ENCODE data around the gene VEGFA.

DNA sequence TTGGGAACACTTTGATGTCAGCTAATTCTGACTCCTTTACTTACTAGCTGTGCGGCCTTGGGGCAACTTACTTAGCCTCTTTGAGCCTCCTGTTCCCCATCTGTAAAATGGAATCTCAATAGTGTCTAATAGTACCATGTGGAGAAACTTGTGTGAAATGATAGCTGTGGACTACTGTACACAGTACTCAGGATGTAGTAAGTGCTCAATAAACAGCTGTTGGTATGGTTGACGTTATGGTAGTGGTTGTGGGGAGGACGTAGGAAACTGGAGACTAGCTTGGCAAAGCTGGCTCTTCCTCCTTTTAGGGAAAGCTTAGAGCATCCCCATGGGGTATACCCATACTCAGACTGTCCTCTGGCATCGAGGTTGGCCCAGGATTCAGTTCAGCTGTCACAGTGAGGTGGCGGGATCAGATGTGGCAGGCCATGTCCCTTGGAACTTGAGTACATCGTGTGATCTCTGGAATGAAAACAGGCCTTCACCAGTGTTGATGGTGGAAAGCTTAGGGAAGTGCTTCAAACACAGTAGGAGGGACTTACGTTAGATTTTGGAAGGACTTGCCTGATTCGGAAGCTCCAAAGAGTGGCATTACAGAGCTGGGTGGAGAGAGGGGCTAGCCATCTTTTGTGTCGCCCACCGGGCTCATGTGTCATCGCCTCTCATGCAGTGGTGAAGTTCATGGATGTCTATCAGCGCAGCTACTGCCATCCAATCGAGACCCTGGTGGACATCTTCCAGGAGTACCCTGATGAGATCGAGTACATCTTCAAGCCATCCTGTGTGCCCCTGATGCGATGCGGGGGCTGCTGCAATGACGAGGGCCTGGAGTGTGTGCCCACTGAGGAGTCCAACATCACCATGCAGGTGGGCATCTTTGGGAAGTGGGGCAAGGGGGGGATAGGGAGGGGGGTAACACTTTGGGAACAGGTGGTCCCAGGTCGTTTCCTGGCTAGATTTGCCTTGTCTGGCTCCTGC, 7.1 kb downstream of the VEGFA start:
- no peak for TF ChIP-seq SIN3A (IDR thresholded peaks at IDR 0.05; ENCODE audit: borderline replicate concordance, insufficient read depth, low read length)
- TF ChIP-seq, protein P1, sequence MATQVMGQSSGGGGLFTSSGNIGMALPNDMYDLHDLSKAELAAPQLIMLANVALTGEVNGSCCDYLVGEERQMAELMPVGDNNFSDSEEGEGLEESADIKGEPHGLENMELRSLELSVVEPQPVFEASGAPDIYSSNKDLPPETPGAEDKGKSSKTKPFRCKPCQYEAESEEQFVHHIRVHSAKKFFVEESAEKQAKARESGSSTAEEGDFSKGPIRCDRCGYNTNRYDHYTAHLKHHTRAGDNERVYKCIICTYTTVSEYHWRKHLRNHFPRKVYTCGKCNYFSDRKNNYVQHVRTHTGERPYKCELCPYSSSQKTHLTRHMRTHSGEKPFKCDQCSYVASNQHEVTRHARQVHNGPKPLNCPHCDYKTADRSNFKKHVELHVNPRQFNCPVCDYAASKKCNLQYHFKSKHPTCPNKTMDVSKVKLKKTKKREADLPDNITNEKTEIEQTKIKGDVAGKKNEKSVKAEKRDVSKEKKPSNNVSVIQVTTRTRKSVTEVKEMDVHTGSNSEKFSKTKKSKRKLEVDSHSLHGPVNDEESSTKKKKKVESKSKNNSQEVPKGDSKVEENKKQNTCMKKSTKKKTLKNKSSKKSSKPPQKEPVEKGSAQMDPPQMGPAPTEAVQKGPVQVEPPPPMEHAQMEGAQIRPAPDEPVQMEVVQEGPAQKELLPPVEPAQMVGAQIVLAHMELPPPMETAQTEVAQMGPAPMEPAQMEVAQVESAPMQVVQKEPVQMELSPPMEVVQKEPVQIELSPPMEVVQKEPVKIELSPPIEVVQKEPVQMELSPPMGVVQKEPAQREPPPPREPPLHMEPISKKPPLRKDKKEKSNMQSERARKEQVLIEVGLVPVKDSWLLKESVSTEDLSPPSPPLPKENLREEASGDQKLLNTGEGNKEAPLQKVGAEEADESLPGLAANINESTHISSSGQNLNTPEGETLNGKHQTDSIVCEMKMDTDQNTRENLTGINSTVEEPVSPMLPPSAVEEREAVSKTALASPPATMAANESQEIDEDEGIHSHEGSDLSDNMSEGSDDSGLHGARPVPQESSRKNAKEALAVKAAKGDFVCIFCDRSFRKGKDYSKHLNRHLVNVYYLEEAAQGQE (IDR thresholded peaks at IDR 0.05; ENCODE audit: insufficient read depth in 1 of 2, low read depth in 2 of 2, low read length in 2 of 2) = no peak

Data from PFSK-1 (cell line).